ENCODE results near the gene CREBBP.

DNA sequence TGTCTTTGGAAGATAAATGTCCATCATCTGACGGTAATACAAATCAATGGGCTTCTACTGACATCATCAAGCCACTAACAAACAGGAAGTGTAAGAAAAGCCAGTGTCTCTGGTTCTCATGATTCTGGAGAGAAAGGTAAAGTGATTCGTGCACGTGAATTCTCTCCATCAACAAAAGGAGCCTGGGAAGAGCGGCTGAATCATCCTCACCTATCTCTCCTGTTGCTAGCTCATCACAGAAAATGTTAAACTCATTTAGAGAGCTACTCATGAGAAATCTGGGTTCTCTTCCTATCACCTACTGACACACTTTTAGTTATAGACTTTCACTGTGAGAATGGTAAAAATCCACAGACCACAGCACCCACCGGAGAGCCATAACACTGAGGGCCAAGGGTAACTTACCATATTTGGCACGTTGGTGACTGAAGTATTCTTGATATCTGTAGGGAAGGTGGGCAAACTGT, 70.3 kb downstream of the CREBBP start:
- TF ChIP-seq FOXM1 (IDR thresholded peaks at IDR 0.05; ENCODE audit: borderline replicate concordance) (no peak), BHLHE40 (IDR thresholded peaks at IDR 0.05; ENCODE audit: borderline replicate concordance) (no peak), SUZ12 (IDR thresholded peaks at IDR 0.05) (no peak), SP1 (IDR thresholded peaks at IDR 0.05) (no peak)
